Suprapubic skin (tissue), 4 donors: Measurements from ENCODE around the gene LRRC1. TPM values are rescaled to one million over a fixed set of nuclear protein-coding genes. Genes with fewer than 3 reads are reported as not detected.

Experiments
- DNase-seq, 2 donors: peaks; one replicate each; pipeline ENCODE4 v3.0.0-alpha.2; 2019; ENCODE audit warnings: low spot score in 2 of 2
- H3K27ac ChIP-seq: fragments of 200-600 bp; sonication (generic); one replicate; pipeline ENCODE4 v1.5.1; 2019
- H3K27me3 ChIP-seq: fragments of 200-600 bp; sonication (generic); one replicate; pipeline ENCODE4 v1.5.1; 2019
- H3K36me3 ChIP-seq: fragments of 200-600 bp; sonication (generic); one replicate; pipeline ENCODE4 v1.5.1; 2019
- H3K4me1 ChIP-seq: fragments of 200-600 bp; sonication (generic); one replicate; pipeline ENCODE4 v1.5.1; 2019
- H3K4me3 ChIP-seq: fragments of 200-600 bp; sonication (generic); one replicate; pipeline ENCODE4 v1.5.1; 2019; ENCODE audit warnings: mild to moderate bottlenecking
- H3K9me3 ChIP-seq: fragments of 200-600 bp; sonication (generic); one replicate; pipeline ENCODE4 v1.5.1; 2019
- CTCF ChIP-seq, 2 donors: fragments of 200-600 bp in 1 of 2; fragments of 450-650 bp in 1 of 2; sonication (generic) in 1 of 2; IDR thresholded peaks; one replicate each; pipeline ENCODE4 v1.5.1; 2016 to 2019; ENCODE audit warnings: antibody characterized with exemption in 2 of 2, mild to moderate bottlenecking in 1 of 2, moderate library complexity in 1 of 2
- EP300 ChIP-seq: sonication (generic); formaldehyde crosslinking; IDR thresholded peaks from one replicate; pipeline ENCODE4 v1.6.1; 2017; ENCODE audit warnings: antibody characterized with exemption
- POLR2A ChIP-seq, 2 donors: fragments of 450-650 bp; IDR thresholded peaks; one replicate each; pipeline ENCODE4 v1.6.1; 2017; ENCODE audit warnings: antibody characterized with exemption in 2 of 2, mild to moderate bottlenecking in 2 of 2, moderate library complexity in 2 of 2
- POLR2AphosphoS5 ChIP-seq, 3 donors: sonication (generic); formaldehyde crosslinking; IDR thresholded peaks; one replicate each; pipeline ENCODE4 v1.6.1; 2017; ENCODE audit warnings: antibody characterized with exemption in 3 of 3
- WGBS: methylation state at CpG from one replicate; pipeline ENCODE4 v1.1.5; 2018; 5-methylcytosine and 5-hydroxymethylcytosine counted together
- total RNA-seq, 4 donors: library from RNA; depleted of rRNA; stranded (reverse); fragments of >200 nt; gene quantifications; one replicate each; pipeline ENCODE4 v1.1.0, GENCODE V29; 2016

LRRC1 gene
- total RNA-seq, 4 donors from 2014 or later, result 34.6 to 80.9 (median 42.4) TPM

GRCh38 chr6:53887316-53887715 lies 92.5 kb downstream of the LRRC1 start:
- Histone ChIP-seq H3K36me3 (peaks cover 4% of the 10 kb centered on the region), H3K4me3 (no peak overlapping the region), H3K27me3 (no peaks in the 10 kb centered on the region), H3K4me1 (no peaks in the 10 kb centered on the region), H3K9me3 (no peaks in the 10 kb centered on the region), H3K27ac (no peak overlapping the region)
- 82% methylated on average over 2 of the region's 2 CpGs for WGBS
- no peak for TF ChIP-seq POLR2AphosphoS5 (IDR thresholded peaks at IDR 0.05)
- no peak for DNase-seq

- Histone ChIP-seq H3K4me1 (no peaks in the 10 kb centered on the region), H3K27ac (no peak overlapping the region), H3K36me3 (peaks cover 4% of the 10 kb centered on the region), H3K9me3 (no peaks in the 10 kb centered on the region), H3K4me3 (no peak overlapping the region), H3K27me3 (no peaks in the 10 kb centered on the region)
- 16% methylated on average over 1 of the region's 1 CpG for WGBS
- no peak for DNase-seq
- TF ChIP-seq POLR2AphosphoS5 (IDR thresholded peaks at IDR 0.05) (no peak), POLR2A (IDR thresholded peaks at IDR 0.05) (no peak), CTCF (IDR thresholded peaks at IDR 0.05) (no peak), EP300 (no peak)
Observed at GRCh38 chr6:53888931-53889330, 94.1 kb downstream of the LRRC1 start.

DNA sequence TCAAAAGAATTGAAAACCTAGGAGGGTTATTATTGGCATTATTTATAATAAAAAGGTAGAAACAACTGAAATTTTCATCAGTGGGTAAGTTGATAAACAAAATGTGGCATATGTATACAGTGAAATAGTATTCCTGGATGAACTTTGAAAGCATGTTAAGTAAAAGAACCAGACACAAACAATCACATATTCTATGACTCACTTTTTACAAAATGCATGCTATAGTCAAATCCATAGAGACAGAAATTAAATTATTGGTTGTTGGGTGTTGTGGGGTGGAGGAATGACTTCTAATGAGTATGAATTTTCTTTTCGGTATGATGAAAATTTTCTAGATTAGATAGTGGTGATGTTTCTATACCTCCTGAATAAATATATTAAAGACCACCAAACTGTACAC lies 94.6 kb downstream of the LRRC1 start:
- Histone ChIP-seq H3K9me3 (no peaks in the 10 kb centered on the region), H3K4me3 (no peak overlapping the region), H3K4me1 (no peaks in the 10 kb centered on the region), H3K27me3 (no peaks in the 10 kb centered on the region), H3K27ac (no peak overlapping the region), H3K36me3 (peaks cover 4% of the 10 kb centered on the region)
- TF ChIP-seq CTCF (IDR thresholded peaks at IDR 0.05) (no peak), EP300 (no peak), POLR2AphosphoS5 (IDR thresholded peaks at IDR 0.05) (no peak), POLR2A (IDR thresholded peaks at IDR 0.05) (no peak)
- no peak for DNase-seq
- 95% methylated on average over 1 of the region's 1 CpG for WGBS

- no peak overlapping the region for H3K4me3 ChIP-seq
- H3K4me1 ChIP-seq, result no peaks in the 10 kb centered on the region
- WGBS, result 89% methylated on average over 1 of the region's 1 CpG
- no peak overlapping the region for H3K27ac ChIP-seq
- no peaks in the 10 kb centered on the region for H3K27me3 ChIP-seq
- H3K36me3 ChIP-seq, result peaks cover 8% of the 10 kb centered on the region
- no peak for TF ChIP-seq POLR2A (IDR thresholded peaks at IDR 0.05)
- TF ChIP-seq EP300, result no peak
- TF ChIP-seq CTCF (IDR thresholded peaks at IDR 0.05), result no peak
- no peak for TF ChIP-seq POLR2AphosphoS5 (IDR thresholded peaks at IDR 0.05)
- no peaks in the 10 kb centered on the region for H3K9me3 ChIP-seq
- DNase-seq, result no peak
Observed at GRCh38 chr6:53892707-53893106, 97.9 kb downstream of the LRRC1 start.

GRCh38 chr6:53894091-53894490 lies 99.3 kb downstream of the LRRC1 start:
- 64% methylated on average over 2 of the region's 2 CpGs for WGBS
- DNase-seq, result no peak
- H3K4me3 ChIP-seq, result no peak overlapping the region

More at GRCh38 chr6:53894091-53894490, 99.3 kb downstream of the LRRC1 start:
- Histone ChIP-seq H3K27ac (no peak overlapping the region), H3K4me1 (no peaks in the 10 kb centered on the region), H3K27me3 (no peaks in the 10 kb centered on the region), H3K36me3 (peaks cover 12% of the 10 kb centered on the region), H3K9me3 (no peaks in the 10 kb centered on the region)
- TF ChIP-seq EP300 (no peak), POLR2AphosphoS5 (IDR thresholded peaks at IDR 0.05) (no peak), POLR2A (IDR thresholded peaks at IDR 0.05) (no peak), CTCF (IDR thresholded peaks at IDR 0.05) (no peak)
